Endothelial cell of umbilical vein (primary cell): Measurements from ENCODE around the gene AGO4. TPM values are rescaled to one million over a fixed set of nuclear protein-coding genes. Genes with fewer than 3 reads are reported as not detected.

Experiments used
- BruUV-seq: library from RNA; stranded (reverse); fragments of 400-500 nt; replicated peaks from 2 replicates; lab custom pipeline; 2021; lab: Mats Ljungman, UMichigan
- CTCF ChIA-PET: fragments of 300-600, 350-600 bp; sonication (Branson Sonifier 250); formaldehyde crosslinking; loops from one replicate; lab custom pipeline; 2021; ENCODE audit warnings: antibody characterized with exemption, inconsistent platforms; lab: Charles Lee
- POLR2A ChIA-PET: fragments of 300-600, 350-600 bp; sonication (Branson Sonifier 250); formaldehyde crosslinking; loops from one replicate; lab custom pipeline; 2021; ENCODE audit warnings: antibody characterized with exemption, inconsistent platforms; lab: Charles Lee
- DNase-seq: peaks from one replicate; pipeline ENCODE4 v3.0.0-alpha.2; 2011; ENCODE audit warnings: low read depth, low spot score
- FAIRE-seq: peaks from 2 replicates; lab custom pipeline; 2011; peaks lifted over from hg19 to GRCh38; lab: Jason Lieb, UNC
- H2AFZ ChIP-seq: 2 replicates; pipeline ENCODE4 v1.6.0; 2012; ENCODE audit warnings: low read depth, low read length, control low read depth, inconsistent platforms
- H3K27ac ChIP-seq: 2 replicates; pipeline ENCODE4 v1.5.1; 2011; ENCODE audit warnings: low read depth, mild to moderate bottlenecking, control low read depth, low read length, moderate library complexity; ENCODE audit not compliant: insufficient read depth
- H3K27me3 ChIP-seq, 2 experiments: 2 replicates each; pipeline versions ENCODE4 v1.6.0 to v1.6.1; 2011; ENCODE audit warnings: low read length in 2 of 2, mixed read lengths in 1 of 2; ENCODE audit not compliant: control insufficient read depth in 2 of 2, insufficient read depth in 2 of 2
- H3K36me3 ChIP-seq, 2 experiments: 2 replicates in 1 of 2; 3 replicates in 1 of 2; pipeline ENCODE4 v1.5.1; 2011; ENCODE audit warnings: low read length in 2 of 2, mild to moderate bottlenecking in 1 of 2, moderate library complexity in 1 of 2; ENCODE audit not compliant: control insufficient read depth in 2 of 2, insufficient read depth in 2 of 2; ENCODE audit errors: extremely low read depth in 1 of 2
- H3K4me1 ChIP-seq: 3 replicates; pipeline ENCODE4 v1.5.1; 2011; ENCODE audit warnings: mild to moderate bottlenecking, low read length; ENCODE audit not compliant: control insufficient read depth, insufficient read depth; ENCODE audit errors: extremely low read depth
- H3K4me2 ChIP-seq: 2 replicates; pipeline ENCODE4 v1.6.1; 2011; ENCODE audit warnings: low read length, control low read depth, mixed read lengths; ENCODE audit not compliant: insufficient read depth
- H3K4me3 ChIP-seq, 3 experiments: fragments of 200-600 bp in 1 of 3; sonication (generic), shearing (Covaris generic) in 1 of 3; replicated peaks in 1 of 3; 2 replicates each; pipeline ENCODE4 v1.5.1; 2011 to 2016; ENCODE audit warnings: control low read depth in 3 of 3, low read length in 3 of 3, mild to moderate bottlenecking in 2 of 3, inconsistent platforms in 1 of 3, low read depth in 1 of 3, moderate library complexity in 1 of 3; ENCODE audit not compliant: insufficient read depth in 1 of 3
- H3K79me2 ChIP-seq: 2 replicates; pipeline ENCODE4 v1.6.0; 2012; ENCODE audit warnings: low read length, inconsistent platforms; ENCODE audit not compliant: control insufficient read depth, insufficient read depth
- H3K9ac ChIP-seq: replicated peaks from 2 replicates; pipeline ENCODE3; 2011; ENCODE audit warnings: low read length, control low read depth; ENCODE audit not compliant: insufficient read depth; ENCODE audit errors: extremely low read depth
- H3K9me1 ChIP-seq: replicated peaks from 3 replicates; pipeline ENCODE4 v1.6.0; 2011; ENCODE audit warnings: mild to moderate bottlenecking, low read length; ENCODE audit not compliant: control insufficient read depth, insufficient read depth; ENCODE audit errors: extremely low read depth
- H3K9me3 ChIP-seq: replicated peaks from 2 replicates; pipeline ENCODE4 v1.5.1; 2012; ENCODE audit warnings: low read length, inconsistent platforms; ENCODE audit not compliant: control insufficient read depth, insufficient read depth
- H4K20me1 ChIP-seq: replicated peaks from 2 replicates; pipeline ENCODE3; 2011; ENCODE audit warnings: mild to moderate bottlenecking, low read length; ENCODE audit not compliant: control insufficient read depth, insufficient read depth; ENCODE audit errors: extremely low read depth
- CTCF ChIP-seq, 2 donors: IDR thresholded peaks; 1 replicate in 1 of 2; 2 replicates in 1 of 2; pipeline ENCODE4 v1.5.1; 2011; ENCODE audit warnings: low read length in 2 of 2, mild to moderate bottlenecking in 2 of 2, moderate library complexity in 2 of 2, control low read depth in 1 of 2, inconsistent platforms in 1 of 2, low read depth in 1 of 2; ENCODE audit not compliant: insufficient read depth in 1 of 2; ENCODE audit errors: extremely low read depth in 1 of 2
- EZH2 ChIP-seq: IDR thresholded peaks from 2 replicates; pipeline ENCODE4 v1.6.1; 2012; ENCODE audit warnings: borderline replicate concordance, low read depth, mild to moderate bottlenecking, moderate library complexity, low read length, inconsistent platforms; ENCODE audit not compliant: severe bottlenecking
- FOS ChIP-seq: IDR thresholded peaks from 2 replicates; pipeline ENCODE4 v1.6.1; 2011; ENCODE audit warnings: mild to moderate bottlenecking, low read length, moderate library complexity, borderline replicate concordance; ENCODE audit not compliant: insufficient read depth
- GATA2 ChIP-seq: IDR thresholded peaks from 2 replicates; pipeline ENCODE4 v1.7.0; 2011; ENCODE audit warnings: low read depth, mild to moderate bottlenecking, moderate library complexity, mixed read lengths, low read length; ENCODE audit not compliant: insufficient read length, insufficient read depth
- JUN ChIP-seq: IDR thresholded peaks from 2 replicates; pipeline ENCODE4 v1.6.1; 2011; ENCODE audit warnings: borderline replicate concordance, low read depth; ENCODE audit not compliant: insufficient read length, insufficient read depth
- MAX ChIP-seq: IDR thresholded peaks from 2 replicates; pipeline ENCODE4 v1.6.1; 2011; ENCODE audit not compliant: insufficient read depth, insufficient read length
- MYC ChIP-seq: IDR thresholded peaks from one replicate; pipeline ENCODE4 v1.6.1; 2011; ENCODE audit warnings: mild to moderate bottlenecking, low read depth, low read length
- POLR2A ChIP-seq: IDR thresholded peaks from 2 replicates; pipeline ENCODE4 v1.6.1; 2012; ENCODE audit warnings: low read depth, mild to moderate bottlenecking, control low read depth, low read length
- POLR2AphosphoS5 ChIP-seq: IDR thresholded peaks from 2 replicates; pipeline ENCODE4 v1.6.1; 2012; ENCODE audit warnings: low read depth, mild to moderate bottlenecking, control low read depth, low read length, moderate library complexity; ENCODE audit not compliant: insufficient read depth
- dilution Hi-C: fragments of 300-500 bp; cut with MboI; formaldehyde crosslinking; loops from one replicate; pipeline ENCODE4 v1.15.0; 2019; ENCODE audit warnings: low sequenced_read_pairs; ENCODE audit not compliant: extremely low pct_ligation_motif_present
- intact Hi-C: fragments of 100-400 bp; cut with micrococcal nuclease; formaldehyde crosslinking; loops from one replicate; pipeline ENCODE4 v1.10.0; 2022
- polyA plus RNA-seq, 4 experiments: library from polyadenylated mRNA; depleted of rRNA in 3 of 4; stranded (reverse) in 3 of 4; unstranded in 1 of 4; fragments of >200 nt; gene quantifications; 2 replicates each; pipeline versions ENCODE4 v1.2.1 to v1.2.3, GENCODE V29; 2011 to 2012; ENCODE audit warnings: missing spikeins in 1 of 4
- total RNA-seq: library from RNA; stranded (reverse); gene quantifications from 2 replicates; pipeline ENCODE4 v1.2.3, GENCODE V29; 2021

AGO4 gene
- total and polyA plus RNA-seq, 2 donors (not counting 3 experiments of a cell fraction or from before 2014, with no cell fraction given) = 11.1 to 19.8 TPM

- no peak overlapping the region for H3K27ac ChIP-seq
- H3K36me3 ChIP-seq = peaks cover 6 to 9% of the 10 kb centered on the region in 2 experiments
- H3K4me2 ChIP-seq = no peak overlapping the region
- FAIRE-seq = no peak
- no peak overlapping the region for H3K4me3 ChIP-seq
- H4K20me1 ChIP-seq = no peaks in the 10 kb centered on the region
- TF ChIP-seq FOS (no peak), MYC (no peak), CTCF (IDR thresholded peaks at IDR 0.05; ENCODE audit: extremely low read depth in 1 of 2, insufficient read depth in 1 of 2, low read depth in 1 of 2, low read length in 2 of 2) (no peak), JUN (no peak), POLR2A (no peak), EZH2 (no peak), MAX (no peak), GATA2 (no peak), POLR2AphosphoS5 (no peak)
- BruUV-seq = no TSS peak
- H3K4me1 ChIP-seq = peaks cover 4% of the 10 kb centered on the region
- POLR2A ChIA-PET = interaction anchor here (0.7 kb wide), 1 partner anchor 1645 kb away, joined by 5 read pairs; no protein-coding TSS in a partner anchor
- H3K9me3 ChIP-seq = no peaks in the 10 kb centered on the region
- dilution Hi-C loops (no loop called here), intact Hi-C loops (no loop called here)
- no peaks in the 10 kb centered on the region for H3K27me3 ChIP-seq
- DNase-seq = no peak
- no peak overlapping the region for H2AFZ ChIP-seq
- no peak overlapping the region for H3K9ac ChIP-seq
- CTCF ChIA-PET = no interaction called here
- H3K9me1 ChIP-seq = no peaks in the 10 kb centered on the region
- no peaks in the 10 kb centered on the region for H3K79me2 ChIP-seq
Observed at GRCh38 chr1:35845766-35846165, 38.0 kb downstream of the AGO4 start.
